OCI-LY7 (cell line): ENCODE measurements around the gene ZBED2. TPM values are rescaled to one million over a fixed set of nuclear protein-coding genes. Genes with fewer than 3 reads are reported as not detected.

Experiments
- BruUV-seq: library from RNA; stranded (reverse); fragments of 400-500 nt; replicated peaks from 2 replicates; lab custom pipeline; 2021; lab: Mats Ljungman, UMichigan
- CTCF ChIA-PET: fragments of 300-600 bp; sonication (Branson Sonifier 250); formaldehyde crosslinking; loops from one replicate; lab custom pipeline; 2022; ENCODE audit warnings: antibody characterized with exemption; ENCODE audit not compliant: unreplicated experiment; lab: Charles Lee
- POLR2A ChIA-PET: fragments of 300-600 bp; sonication (Branson Sonifier 250); formaldehyde crosslinking; loops from one replicate; lab custom pipeline; 2022; ENCODE audit warnings: antibody characterized with exemption; lab: Charles Lee
- DNase-seq: peaks from one replicate; pipeline ENCODE4 v3.0.0-alpha.2; 2015; ENCODE audit warnings: low spot score
- H2AFZ ChIP-seq: fragments of 200-600 bp; sonication (generic), shearing (Covaris generic); 2 replicates; pipeline ENCODE4 v1.6.1; 2014; ENCODE audit warnings: mild to moderate bottlenecking, antibody characterized with exemption, low read length, moderate library complexity
- H3K27ac ChIP-seq: fragments of 200-600 bp; sonication (generic); 2 replicates; pipeline ENCODE4 v1.5.1; 2014; ENCODE audit warnings: mixed run types, low read depth, mild to moderate bottlenecking, moderate library complexity, low read length, inconsistent platforms; ENCODE audit not compliant: poor library complexity, severe bottlenecking
- H3K36me3 ChIP-seq: fragments of 200-600 bp; sonication (generic); 2 replicates; pipeline ENCODE4 v1.6.1; 2014; ENCODE audit warnings: mild to moderate bottlenecking, antibody characterized with exemption, low read length, moderate library complexity, mixed read lengths; ENCODE audit not compliant: insufficient read depth
- H3K4me1 ChIP-seq: fragments of 200-600 bp; sonication (generic); 2 replicates; pipeline ENCODE4 v1.5.1; 2014; ENCODE audit warnings: mild to moderate bottlenecking, low read length; ENCODE audit not compliant: insufficient read depth, poor library complexity, severe bottlenecking
- H3K4me2 ChIP-seq: fragments of 200-600 bp; sonication (generic); 2 replicates; pipeline ENCODE4 v1.6.1; 2014; ENCODE audit warnings: mild to moderate bottlenecking, low read length
- H3K4me3 ChIP-seq: fragments of 200-600 bp; sonication (generic); 2 replicates; pipeline ENCODE4 v1.5.1; 2014; ENCODE audit warnings: mild to moderate bottlenecking, low read depth, low read length; ENCODE audit not compliant: poor library complexity, severe bottlenecking
- H3K79me2 ChIP-seq: fragments of 200-600 bp; sonication (generic); 2 replicates; pipeline ENCODE4 v1.6.1; 2016; ENCODE audit warnings: low read depth, mild to moderate bottlenecking, low read length, moderate library complexity, mixed read lengths; ENCODE audit not compliant: insufficient read depth
- H3K9me2 ChIP-seq: fragments of 200-600 bp; sonication (generic); 2 replicates; pipeline ENCODE4 v1.6.1; 2016; ENCODE audit warnings: mild to moderate bottlenecking, low read length, mixed read lengths; ENCODE audit not compliant: insufficient read depth
- H3K9me3 ChIP-seq: fragments of 200-600 bp; sonication (generic); 2 replicates; pipeline ENCODE4 v1.6.1; 2014; ENCODE audit warnings: mild to moderate bottlenecking, mixed run types, low read length, mixed read lengths
- H4K20me1 ChIP-seq: fragments of 200-600 bp; sonication (generic); 2 replicates; pipeline ENCODE4 v1.6.1; 2014; ENCODE audit warnings: mild to moderate bottlenecking, antibody characterized with exemption, low read length, moderate library complexity, mixed read lengths; ENCODE audit not compliant: insufficient read depth
- CTCF ChIP-seq: fragments of 200-600 bp; sonication (generic); conservative IDR thresholded peaks from 2 replicates; pipeline ENCODE4 v1.5.1; 2014; ENCODE audit warnings: mild to moderate bottlenecking, antibody characterized with exemption, low read length, moderate library complexity, mixed read lengths
- EZH2phosphoT487 ChIP-seq: fragments of 200-600 bp; sonication (generic); IDR thresholded peaks from 2 replicates; pipeline ENCODE4 v1.6.1; 2018; ENCODE audit warnings: low read depth, borderline replicate concordance, mild to moderate bottlenecking, mixed run types, antibody characterized with exemption, low read length, moderate library complexity, mixed read lengths
- intact Hi-C: fragments of 100-400 bp; cut with micrococcal nuclease; formaldehyde crosslinking; loops from one replicate; pipeline ENCODE4 v1.10.0; 2022; ENCODE audit not compliant: unreplicated experiment
- total RNA-seq, 2 experiments: library from RNA; depleted of rRNA in 1 of 2; stranded (reverse); fragments of >200 nt in 1 of 2; shearing (Covaris generic) in 1 of 2; gene quantifications; 2 replicates each; pipeline ENCODE4 v1.2.3, GENCODE V29; 2014 to 2022

Gene ZBED2
- total RNA-seq, 2 experiments from 2014 or later = not detected

DNA sequence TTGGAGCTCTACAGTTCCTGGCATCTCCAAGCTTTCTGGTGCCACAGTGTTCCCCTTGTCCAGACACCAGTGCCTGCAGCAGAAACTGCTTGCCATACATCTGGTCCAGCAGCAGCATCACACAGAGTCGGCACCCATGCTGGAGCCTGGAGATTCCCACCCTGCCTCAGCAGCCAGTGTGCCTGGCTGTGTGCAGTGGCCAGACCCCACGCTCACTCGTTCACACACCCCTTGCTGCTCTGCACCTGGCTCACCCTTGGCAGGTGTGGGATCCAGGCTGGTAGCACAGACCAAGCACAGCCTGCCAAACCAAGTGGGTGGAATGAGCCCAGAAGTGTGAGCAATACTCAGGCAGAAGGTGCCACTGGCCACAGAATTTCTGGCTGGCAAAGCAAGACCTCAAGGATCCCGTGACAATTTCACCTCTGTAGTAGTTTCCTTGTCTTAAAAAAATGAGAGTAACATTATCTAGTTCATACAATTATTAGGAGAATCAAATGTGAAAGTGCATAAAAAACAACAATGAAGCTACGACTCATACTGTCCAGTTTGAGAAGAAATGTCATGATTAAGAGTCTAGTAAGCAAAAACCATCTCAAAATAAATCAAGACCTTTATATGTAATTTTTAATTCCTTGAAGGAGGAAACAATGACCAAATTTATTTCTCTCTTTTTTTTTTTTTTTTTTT, 22.9 kb upstream of the ZBED2 start:
- H3K9me3 ChIP-seq = no peaks in the 10 kb centered on the region
- CTCF ChIA-PET = interaction anchor here (0.6 kb wide), 1 partner anchor 396 kb away, joined by 3 read pairs; no protein-coding TSS in a partner anchor
- no peak for DNase-seq
- BruUV-seq = no TSS peak
- no peak for TF ChIP-seq EZH2phosphoT487
- no peak for TF ChIP-seq CTCF
- POLR2A ChIA-PET = no interaction called here
- no peaks in the 10 kb centered on the region for H3K9me2 ChIP-seq
- intact Hi-C loops = no loop called here
- H3K4me1 ChIP-seq = no peaks in the 10 kb centered on the region
- H3K36me3 ChIP-seq = no peaks in the 10 kb centered on the region
- H3K4me3 ChIP-seq = no peak overlapping the region
- H4K20me1 ChIP-seq = no peaks in the 10 kb centered on the region
- H2AFZ ChIP-seq = no peak overlapping the region
- H3K79me2 ChIP-seq = no peaks in the 10 kb centered on the region
- no peak overlapping the region for H3K4me2 ChIP-seq
- no peak overlapping the region for H3K27ac ChIP-seq

GRCh38 chr3:111617406-111617805, 22.3 kb upstream of the ZBED2 start:
- CTCF ChIA-PET = interaction anchor here (0.6 kb wide), 1 partner anchor 396 kb away, joined by 3 read pairs; no protein-coding TSS in a partner anchor
- no peak overlapping the region for H3K4me3 ChIP-seq
- H3K4me1 ChIP-seq = no peaks in the 10 kb centered on the region
- POLR2A ChIA-PET = no interaction called here
- no peak overlapping the region for H2AFZ ChIP-seq
- no peak overlapping the region for H3K27ac ChIP-seq
- TF ChIP-seq EZH2phosphoT487 (no peak), CTCF (no peak)
- no peak overlapping the region for H3K4me2 ChIP-seq
- no peak for DNase-seq
- H3K9me3 ChIP-seq = no peaks in the 10 kb centered on the region
- no TSS peak for BruUV-seq
- H3K9me2 ChIP-seq = no peaks in the 10 kb centered on the region
- H4K20me1 ChIP-seq = no peaks in the 10 kb centered on the region
- H3K36me3 ChIP-seq = no peaks in the 10 kb centered on the region
- H3K79me2 ChIP-seq = no peaks in the 10 kb centered on the region
- intact Hi-C loops = no loop called here
